WTC11 (cell line): ENCODE measurements around the gene PCDHGC4.

Source experiments
- ATF2 ChIP-seq: sonication (generic); formaldehyde crosslinking; IDR thresholded peaks from 2 replicates; pipeline ENCODE4 v1.8.1; 2022; ENCODE audit warnings: low read depth, missing genetic modification reagents, borderline replicate concordance
- CREB1 ChIP-seq: sonication (generic); formaldehyde crosslinking; IDR thresholded peaks from 2 replicates; pipeline ENCODE4 v1.8.0; 2023; ENCODE audit warnings: mild to moderate bottlenecking, missing genetic modification reagents
- CTCF ChIP-seq: fragments of 200-600 bp; IDR thresholded peaks from 2 replicates; pipeline ENCODE4 v1.8.0; 2022; ENCODE audit warnings: antibody characterized with exemption
- E2F1 ChIP-seq: sonication (generic); formaldehyde crosslinking; IDR thresholded peaks from 2 replicates; pipeline ENCODE4 v1.8.0; 2022; ENCODE audit warnings: mild to moderate bottlenecking, missing genetic modification reagents
- JUN ChIP-seq: sonication (generic); formaldehyde crosslinking; IDR thresholded peaks from 2 replicates; pipeline ENCODE4 v1.8.0; 2023; ENCODE audit warnings: mild to moderate bottlenecking, missing genetic modification reagents
- MAX ChIP-seq: sonication (generic); formaldehyde crosslinking; IDR thresholded peaks from 2 replicates; pipeline ENCODE4 v1.8.0; 2022; ENCODE audit warnings: mild to moderate bottlenecking, missing genetic modification reagents
- NFYB ChIP-seq: sonication (generic); formaldehyde crosslinking; conservative IDR thresholded peaks from 2 replicates; pipeline ENCODE4 v1.8.0; 2022; ENCODE audit warnings: low read depth, missing genetic modification reagents
- PREB ChIP-seq: sonication (generic); formaldehyde crosslinking; IDR thresholded peaks from 2 replicates; pipeline ENCODE4 v1.8.1; 2022; ENCODE audit warnings: mild to moderate bottlenecking, missing genetic modification reagents, moderate library complexity, borderline replicate concordance
- TCF7 ChIP-seq: sonication (generic); formaldehyde crosslinking; IDR thresholded peaks from 2 replicates; pipeline ENCODE4 v1.8.0; 2022; ENCODE audit warnings: mild to moderate bottlenecking, low read depth, missing genetic modification reagents, moderate library complexity
- ZNF281 ChIP-seq: sonication (generic); formaldehyde crosslinking; IDR thresholded peaks from 2 replicates; pipeline ENCODE4 v1.8.0; 2023; ENCODE audit warnings: mild to moderate bottlenecking, missing genetic modification reagents
- ZSCAN18 ChIP-seq: fragments of 250-450 bp; sonication (Bioruptor Pico); IDR thresholded peaks from 2 replicates; pipeline ENCODE4 v2.1.2; 2022; ENCODE audit warnings: mild to moderate bottlenecking, moderate library complexity

- TF ChIP-seq ZNF281 (CRISPR knock-in tag) (no peak), CTCF (no peak), PREB (no peak), MAX (CRISPR knock-in tag) (no peak), CREB1 (CRISPR knock-in tag) (no peak), E2F1 (CRISPR knock-in tag) (no peak), TCF7 (CRISPR knock-in tag) (no peak), JUN (no peak), ZSCAN18 (CRISPR knock-in tag) (no peak), ATF2 (no peak), NFYB (CRISPR knock-in tag) (no peak)
These were observed 37.5 kb downstream of the PCDHGC4 start for GRCh38 chr5:141522301-141522700.
